Loucy (cell line): ENCODE results near the gene GPATCH2L.

ENCODE experiments used
- H2AFZ ChIP-seq: fragments of 200-600 bp; sonication (generic); 2 replicates; pipeline ENCODE4 v1.6.0; 2016; ENCODE audit warnings: antibody characterized with exemption, mild to moderate bottlenecking, low read length, moderate library complexity
- H3F3A ChIP-seq: fragments of 200-600 bp; 2 replicates; pipeline ENCODE4 v1.6.0; 2016; ENCODE audit warnings: antibody characterized with exemption, low read depth, mild to moderate bottlenecking
- H3K27me3 ChIP-seq: fragments of 200-600 bp; sonication (generic); 2 replicates; pipeline ENCODE4 v1.6.1; 2014; ENCODE audit warnings: low read length, mild to moderate bottlenecking; ENCODE audit not compliant: insufficient read depth, poor library complexity, severe bottlenecking
- H3K36me3 ChIP-seq: fragments of 200-600 bp; sonication (generic); 2 replicates; pipeline ENCODE4 v1.6.1; 2016; ENCODE audit warnings: low read length; ENCODE audit not compliant: insufficient read depth
- H3K4me1 ChIP-seq: fragments of 200-600 bp; sonication (generic); 2 replicates; pipeline ENCODE4 v1.5.1; 2014; ENCODE audit warnings: low read length, mild to moderate bottlenecking; ENCODE audit not compliant: insufficient read depth, poor library complexity, severe bottlenecking
- H3K4me2 ChIP-seq: fragments of 200-600 bp; sonication (generic); 2 replicates; pipeline ENCODE4 v1.6.0; 2014; ENCODE audit warnings: antibody characterized with exemption, low read length, low read depth, mild to moderate bottlenecking; ENCODE audit not compliant: poor library complexity, severe bottlenecking
- H3K4me3 ChIP-seq: fragments of 200-600 bp; sonication (generic); 2 replicates; pipeline ENCODE4 v1.5.1; 2014; ENCODE audit warnings: low read length, mild to moderate bottlenecking, mixed read lengths; ENCODE audit not compliant: poor library complexity, severe bottlenecking
- H3K79me2 ChIP-seq: fragments of 200-600 bp; sonication (generic); 2 replicates; pipeline ENCODE4 v1.6.1; 2014; ENCODE audit warnings: low read length; ENCODE audit not compliant: insufficient read depth
- H3K9ac ChIP-seq: fragments of 200-600 bp; sonication (generic); 2 replicates; pipeline ENCODE4 v1.6.0; 2014; ENCODE audit warnings: mild to moderate bottlenecking, low read depth, low read length, moderate library complexity; ENCODE audit not compliant: poor library complexity, severe bottlenecking
- H3K9me2 ChIP-seq: fragments of 200-600 bp; sonication (generic); replicated peaks from 2 replicates; pipeline ENCODE4 v1.6.1; 2016; ENCODE audit warnings: low read depth, low read length, mixed read lengths
- H3K9me3 ChIP-seq: fragments of 200-600 bp; sonication (generic); 2 replicates; pipeline ENCODE4 v1.6.1; 2014; ENCODE audit warnings: mild to moderate bottlenecking, antibody characterized with exemption, low read length, low read depth; ENCODE audit not compliant: insufficient read depth
- H4K20me1 ChIP-seq: fragments of 200-600 bp; sonication (generic); 2 replicates; pipeline ENCODE4 v1.6.0; 2014; ENCODE audit warnings: antibody characterized with exemption, low read length, mild to moderate bottlenecking; ENCODE audit not compliant: insufficient read depth, poor library complexity, severe bottlenecking
- EZH2phosphoT487 ChIP-seq: fragments of 200-600 bp; IDR thresholded peaks from 2 replicates; pipeline ENCODE4 v1.6.1; 2018; ENCODE audit warnings: antibody characterized with exemption, mild to moderate bottlenecking, moderate library complexity, borderline replicate concordance
- TF ChIP-seq, protein P1 (sequence below): fragments of 200-600 bp; sonication (generic); conservative IDR thresholded peaks from 2 replicates; pipeline ENCODE4 v1.5.1; 2014; ENCODE audit warnings: mild to moderate bottlenecking, antibody characterized with exemption, low read length

Gene GPATCH2L

DNA sequence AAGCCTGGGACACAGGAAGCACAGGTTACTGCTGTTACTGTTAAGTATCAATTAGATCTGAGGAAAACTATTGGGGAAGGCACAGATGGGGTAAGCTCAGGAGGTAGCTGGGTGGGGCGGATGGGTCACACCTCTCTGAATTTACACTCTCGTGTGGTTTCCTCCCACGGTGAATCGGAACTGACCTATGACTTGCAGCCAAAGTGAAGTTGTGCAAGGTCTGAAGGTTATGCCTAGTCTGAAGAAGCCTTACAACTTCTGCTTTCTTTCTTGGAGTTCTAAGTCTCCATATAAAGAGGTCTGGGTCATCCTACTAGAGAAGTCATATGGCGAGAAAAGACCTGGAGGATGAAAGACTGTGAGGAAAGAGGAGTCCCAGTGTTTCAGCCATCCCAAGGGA, 25.6 kb upstream of the GPATCH2L start:
- no peaks in the 10 kb centered on the region for H3K9me3 ChIP-seq
- no peaks in the 10 kb centered on the region for H3K27me3 ChIP-seq
- no peaks in the 10 kb centered on the region for H4K20me1 ChIP-seq
- H3K9ac ChIP-seq, result no peak overlapping the region
- no peaks in the 10 kb centered on the region for H3K79me2 ChIP-seq
- H3K9me2 ChIP-seq, result no peaks in the 10 kb centered on the region
- TF ChIP-seq, protein P1, sequence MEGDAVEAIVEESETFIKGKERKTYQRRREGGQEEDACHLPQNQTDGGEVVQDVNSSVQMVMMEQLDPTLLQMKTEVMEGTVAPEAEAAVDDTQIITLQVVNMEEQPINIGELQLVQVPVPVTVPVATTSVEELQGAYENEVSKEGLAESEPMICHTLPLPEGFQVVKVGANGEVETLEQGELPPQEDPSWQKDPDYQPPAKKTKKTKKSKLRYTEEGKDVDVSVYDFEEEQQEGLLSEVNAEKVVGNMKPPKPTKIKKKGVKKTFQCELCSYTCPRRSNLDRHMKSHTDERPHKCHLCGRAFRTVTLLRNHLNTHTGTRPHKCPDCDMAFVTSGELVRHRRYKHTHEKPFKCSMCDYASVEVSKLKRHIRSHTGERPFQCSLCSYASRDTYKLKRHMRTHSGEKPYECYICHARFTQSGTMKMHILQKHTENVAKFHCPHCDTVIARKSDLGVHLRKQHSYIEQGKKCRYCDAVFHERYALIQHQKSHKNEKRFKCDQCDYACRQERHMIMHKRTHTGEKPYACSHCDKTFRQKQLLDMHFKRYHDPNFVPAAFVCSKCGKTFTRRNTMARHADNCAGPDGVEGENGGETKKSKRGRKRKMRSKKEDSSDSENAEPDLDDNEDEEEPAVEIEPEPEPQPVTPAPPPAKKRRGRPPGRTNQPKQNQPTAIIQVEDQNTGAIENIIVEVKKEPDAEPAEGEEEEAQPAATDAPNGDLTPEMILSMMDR, result no peak
- no peak for TF ChIP-seq EZH2phosphoT487
- H3K36me3 ChIP-seq, result no peaks in the 10 kb centered on the region
- no peaks in the 10 kb centered on the region for H3K4me1 ChIP-seq
- no peak overlapping the region for H3K4me3 ChIP-seq
- H2AFZ ChIP-seq, result no peak overlapping the region
- no peaks in the 10 kb centered on the region for H3F3A ChIP-seq
- no peak overlapping the region for H3K4me2 ChIP-seq

DNA sequence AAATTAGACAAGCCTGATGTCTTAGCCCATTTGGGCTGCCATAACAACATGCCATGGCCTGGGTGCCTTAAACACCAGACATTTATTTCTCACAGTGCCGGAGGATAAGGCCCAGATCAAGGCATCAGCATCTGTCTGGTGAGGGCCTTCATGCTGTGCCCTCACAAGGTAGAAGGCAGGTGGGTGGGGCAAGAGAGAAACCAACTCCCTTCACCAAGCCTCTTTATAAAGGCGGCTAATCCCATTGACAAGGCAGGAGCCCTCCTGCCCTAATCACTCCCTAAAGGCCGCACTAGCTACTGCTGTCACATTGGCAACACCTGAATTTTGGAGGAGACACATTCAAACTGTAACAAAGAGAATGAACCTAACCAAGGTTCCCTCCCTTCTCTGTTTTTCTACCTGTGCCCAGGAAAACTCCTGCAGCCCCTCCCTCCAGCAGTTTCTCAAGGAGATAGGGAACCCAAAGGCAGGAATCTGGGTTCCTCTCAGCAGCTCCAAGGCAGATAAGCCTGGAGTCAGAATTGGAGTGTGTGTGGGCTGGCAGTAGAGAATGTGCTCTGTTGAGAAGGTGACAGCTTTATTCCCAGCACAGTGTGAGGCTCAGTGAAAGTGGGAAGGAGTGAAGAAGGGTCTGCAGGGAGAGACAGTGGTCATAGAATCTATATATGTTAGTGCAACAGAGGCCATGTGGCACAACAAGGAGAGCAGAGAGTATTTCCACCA, 21.7 kb upstream of the GPATCH2L start:
- Histone ChIP-seq H3K79me2 (no peaks in the 10 kb centered on the region), H3F3A (no peaks in the 10 kb centered on the region), H3K4me1 (no peaks in the 10 kb centered on the region), H3K4me3 (no peak overlapping the region), H2AFZ (no peak overlapping the region), H3K9me2 (no peaks in the 10 kb centered on the region), H3K27me3 (no peaks in the 10 kb centered on the region), H3K4me2 (no peak overlapping the region), H3K9ac (no peak overlapping the region), H3K9me3 (no peaks in the 10 kb centered on the region), H4K20me1 (no peaks in the 10 kb centered on the region), H3K36me3 (no peaks in the 10 kb centered on the region)
- TF ChIP-seq, protein P1, result no peak
- no peak for TF ChIP-seq EZH2phosphoT487

DNA sequence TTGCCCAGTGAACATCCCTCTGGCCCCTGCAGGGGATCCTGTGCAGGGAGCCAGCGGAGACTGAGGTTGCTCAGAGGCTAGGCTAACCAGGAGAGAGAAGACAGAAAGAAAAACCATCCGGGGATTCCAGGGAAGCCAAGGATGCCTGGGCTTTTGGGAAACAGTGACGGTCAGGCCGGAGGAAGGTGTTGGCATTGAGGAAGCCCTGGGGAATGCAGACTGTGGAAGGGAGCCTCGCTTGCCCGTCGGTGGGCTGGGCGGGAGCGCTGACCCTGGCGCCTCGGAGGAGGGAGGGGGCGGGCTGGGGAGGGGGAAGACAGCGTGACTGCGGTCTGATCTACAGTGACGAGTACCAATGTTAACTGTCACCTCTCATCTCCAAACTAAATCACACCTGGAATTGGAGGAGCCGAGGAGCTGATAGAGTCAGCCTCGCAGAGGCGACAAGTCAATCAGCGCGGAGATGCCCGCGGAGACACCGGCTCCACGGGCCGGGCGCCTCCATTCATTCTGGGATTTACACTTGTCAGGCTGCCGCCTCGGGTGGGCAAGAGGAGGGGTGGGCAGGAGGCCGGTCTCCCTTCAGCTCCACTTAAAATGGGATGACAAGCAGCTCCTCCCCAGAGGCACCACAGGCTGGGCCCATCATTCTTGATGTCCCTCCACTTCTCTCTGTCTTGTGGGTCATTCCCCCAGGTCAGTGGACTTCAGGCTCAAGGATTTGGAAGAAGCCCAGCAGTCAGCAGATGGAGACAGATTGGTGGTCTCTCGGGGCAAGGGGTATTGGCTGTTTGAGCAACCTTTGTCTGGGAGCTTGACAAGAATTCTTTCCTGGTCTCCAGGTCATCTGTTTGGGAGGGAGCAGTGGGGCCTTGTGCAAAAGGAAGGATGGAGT, 20.4 kb upstream of the GPATCH2L start:
- Histone ChIP-seq H3K9ac (no peak overlapping the region), H3K36me3 (no peaks in the 10 kb centered on the region), H3K4me3 (no peak overlapping the region), H4K20me1 (no peaks in the 10 kb centered on the region), H3K79me2 (no peaks in the 10 kb centered on the region), H3K27me3 (no peaks in the 10 kb centered on the region), H2AFZ (no peak overlapping the region), H3K4me1 (no peaks in the 10 kb centered on the region), H3K9me2 (no peaks in the 10 kb centered on the region), H3K4me2 (no peak overlapping the region), H3K9me3 (no peaks in the 10 kb centered on the region), H3F3A (no peaks in the 10 kb centered on the region)
- TF ChIP-seq EZH2phosphoT487, result no peak
- TF ChIP-seq, protein P1, result no peak
